ENCODE data around the gene PDE6A.

DNA sequence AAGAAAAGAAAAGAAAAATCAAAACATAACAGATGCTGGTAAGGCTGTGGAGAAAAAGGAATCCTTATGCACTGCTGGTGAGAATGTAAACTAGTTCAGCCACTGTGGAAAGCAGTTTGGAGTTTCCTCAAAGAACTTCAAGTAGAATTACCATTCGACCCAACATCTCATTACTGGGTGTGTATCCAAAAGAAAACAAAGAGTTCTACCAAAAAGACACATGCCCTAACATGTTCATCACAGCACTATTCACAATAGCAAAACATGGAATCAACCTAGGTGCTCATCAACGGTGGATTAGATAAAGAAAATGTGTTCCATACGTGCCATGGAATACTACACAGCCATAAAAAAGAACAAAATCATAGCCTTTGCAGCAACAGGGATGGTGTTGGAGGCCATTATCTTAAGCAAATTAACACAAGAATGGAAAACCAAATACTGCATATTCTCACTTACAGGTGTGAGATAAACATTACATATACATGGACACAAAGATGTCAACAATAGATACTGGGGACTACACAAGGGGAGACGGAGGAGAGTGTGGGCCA, 63.4 kb downstream of the PDE6A start:
- TF ChIP-seq CTCF (IDR thresholded peaks at IDR 0.05; ENCODE audit: poor library complexity), result no peak
- no peak for TF ChIP-seq EZH2 (IDR thresholded peaks at IDR 0.05; ENCODE audit: borderline replicate concordance)
- TF ChIP-seq EZH2phosphoT487 (IDR thresholded peaks at IDR 0.05; ENCODE audit: low read depth, severe bottlenecking, unreplicated experiment), result no peak

Data from hepatocyte (in vitro differentiated cells).